Thoracic aorta (tissue), 2 donors: ENCODE measurements around the gene LPGAT1. TPM values are rescaled to one million over a fixed set of nuclear protein-coding genes. Genes with fewer than 3 reads are reported as not detected.

ENCODE experiments used
- ATAC-seq: fragments of 150-250 bp; one replicate; pipeline ENCODE4 v1.8.0; 2017; ENCODE audit warnings: low read depth; ENCODE audit not compliant: insufficient number of reproducible peaks, low FRiP score
- DNase-seq: peaks from one replicate; pipeline ENCODE4 v3.0.0-alpha.2; 2020; ENCODE audit warnings: low spot score
- H3K27ac ChIP-seq, 2 donors: fragments of 200-600 bp; sonication (generic); 1 replicate in 1 of 2; 2 replicates in 1 of 2; pipeline ENCODE4 v1.5.1; 2016; ENCODE audit warnings: mild to moderate bottlenecking in 2 of 2, moderate library complexity in 2 of 2
- H3K27me3 ChIP-seq: fragments of 200-600 bp; sonication (generic); replicated peaks from 2 replicates; pipeline ENCODE4 v1.6.0; 2016; ENCODE audit warnings: mild to moderate bottlenecking; ENCODE audit not compliant: insufficient read depth
- H3K36me3 ChIP-seq: fragments of 200-600 bp; sonication (generic); one replicate; pipeline ENCODE4 v1.5.1; 2016
- H3K4me1 ChIP-seq, 2 donors: fragments of 200-600 bp; sonication (generic); 1 replicate in 1 of 2; 2 replicates in 1 of 2; pipeline versions ENCODE4 v1.5.1 to v1.6.0; 2016; ENCODE audit warnings: low read depth in 2 of 2, mild to moderate bottlenecking in 1 of 2; ENCODE audit not compliant: control insufficient read depth in 1 of 2
- H3K4me3 ChIP-seq: fragments of 200-600 bp; sonication (generic); 2 replicates; pipeline ENCODE4 v1.5.1; 2016; ENCODE audit warnings: mild to moderate bottlenecking
- H3K9me3 ChIP-seq: fragments of 200-600 bp; sonication (generic); 2 replicates; pipeline ENCODE4 v1.5.1; 2016
- total RNA-seq, 2 donors: library from RNA; depleted of rRNA; stranded (reverse); fragments of >200 nt; gene quantifications; one replicate each; pipeline versions ENCODE4 v1.1.0 to v1.2.3, GENCODE V29; 2016
- TF ChIP-seq, protein P1 (sequence below): fragments of 200-600 bp; sonication (generic); IDR thresholded peaks from one replicate; pipeline ENCODE4 v1.5.1; 2019; ENCODE audit warnings: antibody characterized with exemption

LPGAT1 gene
- total RNA-seq, 2 donors from 2014 or later, result 32.5 to 48.0 TPM

DNA sequence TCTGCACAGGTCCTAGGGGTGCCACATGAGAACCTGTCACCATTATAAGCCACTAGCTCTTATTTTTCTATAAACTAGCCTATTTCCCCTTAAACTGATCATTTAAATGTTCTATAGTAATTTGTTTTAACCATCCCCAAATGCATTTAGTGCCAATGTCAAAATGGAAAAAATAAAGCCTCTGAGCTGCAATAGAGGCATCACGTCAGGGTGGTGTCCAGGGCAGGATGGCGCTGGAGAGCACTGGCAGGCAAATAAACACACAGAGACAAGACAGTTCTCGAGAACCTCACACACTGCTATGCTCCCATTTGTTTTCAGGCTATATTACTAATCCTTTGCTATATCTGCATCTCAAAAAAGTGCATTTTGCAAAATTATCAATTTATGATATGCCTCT lies 81.8 kb downstream of the LPGAT1 start:
- no peaks in the 10 kb centered on the region for H3K4me1 ChIP-seq
- H3K27ac ChIP-seq, result no peak overlapping the region
- no peaks in the 10 kb centered on the region for H3K9me3 ChIP-seq
- no peak overlapping the region for H3K4me3 ChIP-seq
- DNase-seq (no peak), ATAC-seq (no peak)
- H3K27me3 ChIP-seq, result no peaks in the 10 kb centered on the region
- TF ChIP-seq, protein P1, sequence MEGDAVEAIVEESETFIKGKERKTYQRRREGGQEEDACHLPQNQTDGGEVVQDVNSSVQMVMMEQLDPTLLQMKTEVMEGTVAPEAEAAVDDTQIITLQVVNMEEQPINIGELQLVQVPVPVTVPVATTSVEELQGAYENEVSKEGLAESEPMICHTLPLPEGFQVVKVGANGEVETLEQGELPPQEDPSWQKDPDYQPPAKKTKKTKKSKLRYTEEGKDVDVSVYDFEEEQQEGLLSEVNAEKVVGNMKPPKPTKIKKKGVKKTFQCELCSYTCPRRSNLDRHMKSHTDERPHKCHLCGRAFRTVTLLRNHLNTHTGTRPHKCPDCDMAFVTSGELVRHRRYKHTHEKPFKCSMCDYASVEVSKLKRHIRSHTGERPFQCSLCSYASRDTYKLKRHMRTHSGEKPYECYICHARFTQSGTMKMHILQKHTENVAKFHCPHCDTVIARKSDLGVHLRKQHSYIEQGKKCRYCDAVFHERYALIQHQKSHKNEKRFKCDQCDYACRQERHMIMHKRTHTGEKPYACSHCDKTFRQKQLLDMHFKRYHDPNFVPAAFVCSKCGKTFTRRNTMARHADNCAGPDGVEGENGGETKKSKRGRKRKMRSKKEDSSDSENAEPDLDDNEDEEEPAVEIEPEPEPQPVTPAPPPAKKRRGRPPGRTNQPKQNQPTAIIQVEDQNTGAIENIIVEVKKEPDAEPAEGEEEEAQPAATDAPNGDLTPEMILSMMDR, result no peak
- peaks cover 18% of the 10 kb centered on the region for H3K36me3 ChIP-seq

DNA sequence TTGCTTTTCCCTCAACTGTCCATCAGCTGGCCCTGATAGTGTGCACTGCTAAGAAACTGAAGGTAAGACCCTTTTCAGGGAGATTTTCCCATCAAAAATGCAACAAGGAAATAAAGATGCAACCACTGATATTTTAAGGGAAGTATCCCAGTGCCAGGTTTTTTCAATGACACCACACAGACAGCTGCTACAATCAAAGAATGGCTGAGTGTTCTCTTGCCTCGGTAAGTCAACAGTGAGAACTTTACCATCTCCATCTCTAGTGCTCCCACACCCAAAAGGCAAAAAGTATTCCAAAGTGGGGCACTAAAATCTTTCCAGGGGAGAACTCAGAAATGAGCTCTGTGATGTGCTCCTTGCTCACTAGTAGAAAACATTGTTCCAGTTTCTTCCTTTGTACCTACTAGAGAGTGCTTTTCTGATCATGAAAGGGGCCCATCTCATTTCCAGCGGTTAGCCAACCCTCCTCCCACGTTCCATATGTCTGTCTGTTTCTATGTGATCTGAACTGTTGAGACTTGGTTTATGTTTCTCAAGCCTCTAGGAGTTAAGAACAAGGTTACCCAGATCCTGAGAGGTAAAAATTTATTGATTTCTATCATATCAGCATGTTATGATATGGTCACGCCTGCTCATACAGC lies 87.6 kb downstream of the LPGAT1 start:
- H3K36me3 ChIP-seq, result no peaks in the 10 kb centered on the region
- no peaks in the 10 kb centered on the region for H3K27me3 ChIP-seq
- DNase-seq, result no peak
- H3K4me1 ChIP-seq, result peaks cover 0 to 5% of the 10 kb centered on the region in 2 donors
- no peak overlapping the region for H3K27ac ChIP-seq
- H3K4me3 ChIP-seq, result no peak overlapping the region
- no peaks in the 10 kb centered on the region for H3K9me3 ChIP-seq
- ATAC-seq, result no peak
- TF ChIP-seq, protein P1, result no peak

DNA sequence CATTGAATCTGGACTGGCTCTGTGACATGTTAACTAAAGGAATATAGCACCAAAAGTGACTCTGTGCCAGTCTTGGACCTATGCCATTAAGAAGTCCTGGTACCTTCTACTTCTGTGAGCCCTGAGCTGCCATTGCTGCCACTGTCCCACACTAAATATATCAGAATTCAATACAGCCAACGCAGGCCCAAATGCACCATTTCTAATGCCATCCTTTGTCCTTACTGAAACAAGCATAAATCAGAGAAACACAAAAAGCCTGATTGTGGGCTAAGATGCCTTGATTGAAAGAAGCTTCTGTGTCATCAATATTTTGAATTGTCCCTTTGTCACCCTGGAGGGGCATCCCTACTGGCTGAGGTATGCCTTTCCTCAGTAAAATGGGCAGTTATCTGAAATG lies 88.3 kb downstream of the LPGAT1 start:
- H3K27ac ChIP-seq, result no peak overlapping the region
- H3K27me3 ChIP-seq, result no peaks in the 10 kb centered on the region
- no peaks in the 10 kb centered on the region for H3K36me3 ChIP-seq
- peaks cover 0 to 5% of the 10 kb centered on the region in 2 donors for H3K4me1 ChIP-seq
- ATAC-seq, result no peak
- no peak overlapping the region for H3K4me3 ChIP-seq
- no peak for DNase-seq
- TF ChIP-seq, protein P1, result no peak
- H3K9me3 ChIP-seq, result no peaks in the 10 kb centered on the region

DNA sequence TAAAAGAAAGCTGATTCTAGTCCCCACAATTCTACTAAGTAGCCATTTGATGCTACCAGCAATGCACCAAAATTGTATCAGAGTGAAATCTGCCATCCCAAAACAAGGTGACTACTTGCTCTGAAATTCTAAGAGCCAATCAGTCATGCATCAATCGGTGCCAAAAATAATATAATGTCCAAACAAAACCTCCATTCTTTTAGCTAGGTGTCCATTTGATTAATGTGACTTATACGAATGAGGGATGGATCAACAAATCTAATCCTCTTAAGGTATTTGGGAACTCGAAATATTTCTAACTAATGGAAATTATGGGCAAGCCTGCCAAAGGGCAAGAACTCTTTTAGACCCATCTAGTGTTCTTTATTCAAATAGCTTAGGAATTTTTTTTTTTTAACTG lies 88.8 kb downstream of the LPGAT1 start:
- Histone ChIP-seq H3K27ac (no peak overlapping the region), H3K27me3 (no peaks in the 10 kb centered on the region), H3K36me3 (no peaks in the 10 kb centered on the region), H3K4me3 (no peak overlapping the region), H3K4me1 (peaks cover 0 to 5% of the 10 kb centered on the region in 2 donors), H3K9me3 (no peaks in the 10 kb centered on the region)
- TF ChIP-seq, protein P1, result no peak
- no peak for ATAC-seq
- DNase-seq, result no peak

DNA sequence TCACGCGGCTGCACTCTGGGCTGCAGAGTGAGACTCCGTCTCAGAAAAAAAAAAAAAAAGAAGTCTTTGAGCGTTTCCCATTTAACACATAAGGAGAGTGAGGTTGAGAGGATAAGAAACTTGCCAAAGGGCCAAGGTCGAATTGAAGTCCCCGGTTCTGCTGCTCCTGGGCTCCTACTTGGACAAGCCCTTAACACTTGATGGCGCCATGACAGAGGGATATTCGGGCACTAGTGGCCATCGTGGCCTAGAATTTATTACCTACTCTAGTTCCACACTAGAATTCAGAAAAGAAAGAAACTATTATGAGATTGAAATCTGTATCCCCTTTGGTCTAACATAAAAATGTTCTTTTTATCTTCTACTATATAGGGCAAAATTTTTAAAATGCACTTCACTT lies 89.4 kb downstream of the LPGAT1 start:
- peaks cover 0 to 5% of the 10 kb centered on the region in 2 donors for H3K4me1 ChIP-seq
- ATAC-seq (no peak), DNase-seq (no peak)
- H3K27me3 ChIP-seq, result no peaks in the 10 kb centered on the region
- no peak overlapping the region for H3K4me3 ChIP-seq
- H3K9me3 ChIP-seq, result no peaks in the 10 kb centered on the region
- no peaks in the 10 kb centered on the region for H3K36me3 ChIP-seq
- TF ChIP-seq, protein P1, result no peak
- no peak overlapping the region for H3K27ac ChIP-seq
